LoVo (cell line): Measurements from ENCODE around the gene ANO7.
"Not testable (repeated sequence)": the region's sequence is repeated elsewhere in the genome, so short reads cannot be mapped to it uniquely, and the experiment has no call there.

Source experiments
- DNase-seq: peaks from one replicate; pipeline ENCODE4 v3.0.0-alpha.2; 2016; ENCODE audit warnings: low spot score

Gene ANO7

DNA sequence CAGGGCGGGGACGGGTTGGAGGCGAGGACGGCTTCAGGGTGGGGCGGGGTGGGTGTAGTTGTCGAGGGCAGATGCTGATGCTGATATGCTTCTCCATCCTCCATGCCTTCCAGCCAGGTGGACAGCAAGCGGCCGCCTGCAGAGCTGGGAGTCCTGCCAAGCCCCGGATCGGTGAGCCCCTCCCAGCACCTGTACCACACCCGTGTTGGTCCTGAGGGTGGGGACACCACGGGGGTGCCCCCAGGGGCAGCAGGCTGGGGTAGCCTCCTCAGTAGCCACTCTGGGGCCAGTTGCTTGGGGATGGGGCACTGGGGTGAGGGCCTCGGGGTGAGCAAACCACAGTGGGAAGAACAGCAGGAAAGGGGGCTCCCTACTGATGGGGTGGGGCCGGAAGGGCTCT is 2.6 kb downstream of the ANO7 start:
- no peak for DNase-seq

DNA sequence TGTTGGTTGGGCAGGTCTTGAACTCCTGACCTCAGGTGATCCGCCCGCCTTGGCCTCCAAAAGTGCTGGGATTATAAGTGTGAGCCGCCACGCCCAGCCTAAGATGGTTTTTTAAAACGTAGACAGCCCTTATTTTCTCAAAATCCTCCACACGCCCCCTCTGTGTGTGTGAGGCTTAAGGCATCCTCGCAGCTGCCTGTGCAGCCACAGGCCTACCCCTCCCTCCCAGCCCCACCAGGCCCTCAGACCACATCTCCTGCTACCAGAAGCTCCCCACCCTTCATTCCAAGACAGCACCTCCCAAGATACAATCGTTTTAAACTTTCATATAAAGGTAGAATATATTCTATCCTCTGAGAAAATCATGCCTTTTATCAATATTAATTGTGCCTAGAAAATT is 4.8 kb downstream of the ANO7 start:
- no peak for DNase-seq

DNA sequence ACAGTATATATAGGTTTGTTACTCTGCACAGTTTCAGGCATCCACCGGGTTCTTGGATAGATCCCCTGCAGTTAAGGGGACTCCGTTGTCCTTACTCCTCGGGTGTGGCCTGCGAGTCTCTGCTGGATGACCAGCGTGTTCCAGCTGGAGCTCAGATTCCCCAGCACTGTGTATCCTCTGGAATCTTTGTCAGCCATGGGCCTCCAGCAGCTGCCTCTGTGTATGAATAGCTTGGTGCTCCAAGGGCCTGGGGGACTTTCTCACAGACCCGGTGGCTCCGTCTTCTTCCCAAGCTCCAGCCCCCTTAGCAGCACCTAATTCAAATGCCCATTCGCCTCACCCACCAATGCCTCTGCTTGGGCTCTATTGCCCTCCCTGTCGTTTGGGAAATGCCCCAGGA is 6.3 kb downstream of the ANO7 start:
- DNase-seq, result no peak

DNA sequence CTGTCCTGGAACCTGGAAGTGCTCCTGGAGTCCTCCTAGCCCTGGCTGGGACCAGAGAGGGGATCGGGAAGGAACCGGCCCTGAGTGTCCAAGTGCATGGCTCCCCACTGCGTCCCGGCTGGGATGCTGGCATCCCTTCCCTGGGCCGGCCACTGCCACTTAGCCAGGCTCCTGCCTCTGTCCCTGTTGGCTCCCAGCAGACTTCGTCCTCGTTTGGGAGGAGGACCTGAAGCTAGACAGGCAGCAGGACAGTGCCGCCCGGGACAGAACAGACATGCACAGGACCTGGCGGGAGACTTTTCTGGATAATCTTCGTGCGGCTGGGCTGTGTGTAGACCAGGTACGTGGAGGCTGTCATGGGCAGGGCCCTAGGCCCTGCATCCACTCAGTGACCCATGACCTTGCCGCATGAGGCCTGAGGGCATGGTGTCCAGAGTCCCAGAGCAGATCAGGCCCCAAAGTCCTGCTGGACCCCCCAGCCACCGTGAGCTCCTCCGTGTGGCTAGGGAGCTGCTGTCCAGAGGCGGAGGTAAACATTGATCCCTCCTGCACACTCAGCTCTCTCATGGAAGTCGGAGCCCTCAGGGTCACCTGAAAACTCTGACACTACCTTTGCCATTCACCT is 7.1 kb downstream of the ANO7 start:
- no peak for DNase-seq

DNA sequence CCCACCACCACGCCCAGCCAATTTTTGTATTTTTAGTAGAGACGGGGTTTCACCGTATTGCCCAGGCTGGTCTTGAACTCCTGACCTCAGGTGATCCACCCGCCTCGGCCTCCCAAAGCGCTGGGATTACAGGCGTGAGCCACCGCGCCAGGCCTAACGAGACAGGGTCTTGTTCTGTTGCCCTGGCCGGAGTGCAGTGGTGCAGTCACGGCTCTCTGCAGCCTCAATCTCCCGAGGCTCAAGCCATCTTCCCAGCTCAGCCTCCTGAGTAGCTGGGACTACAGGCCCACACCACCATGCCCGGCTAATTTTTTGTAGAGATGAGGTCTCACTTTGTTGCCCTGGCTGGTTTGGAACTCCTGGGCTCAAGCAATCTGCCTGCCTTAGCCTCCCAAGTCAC is 8.8 kb downstream of the ANO7 start:
- DNase-seq, result not testable (repeated sequence)

DNA sequence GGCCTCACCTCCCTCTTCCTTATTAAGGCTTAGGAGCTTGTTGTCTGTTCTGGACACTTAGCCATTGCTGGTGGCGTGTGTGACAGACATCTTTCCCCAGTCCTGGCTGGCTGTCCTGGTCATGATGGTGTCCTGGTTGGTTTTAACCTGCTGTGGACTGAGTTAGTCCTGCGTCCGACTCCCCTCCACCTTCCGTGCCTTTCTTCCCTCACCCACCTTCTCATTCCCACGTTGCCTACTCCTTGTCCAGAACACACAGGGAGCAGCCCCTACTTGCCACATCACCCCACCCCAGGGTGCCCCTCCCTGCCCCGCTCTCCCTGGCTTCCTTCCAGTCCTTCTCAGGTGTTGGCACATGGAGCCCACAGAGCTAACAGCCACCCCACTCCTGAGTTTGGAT is 9.5 kb downstream of the ANO7 start:
- DNase-seq, result no peak

DNA sequence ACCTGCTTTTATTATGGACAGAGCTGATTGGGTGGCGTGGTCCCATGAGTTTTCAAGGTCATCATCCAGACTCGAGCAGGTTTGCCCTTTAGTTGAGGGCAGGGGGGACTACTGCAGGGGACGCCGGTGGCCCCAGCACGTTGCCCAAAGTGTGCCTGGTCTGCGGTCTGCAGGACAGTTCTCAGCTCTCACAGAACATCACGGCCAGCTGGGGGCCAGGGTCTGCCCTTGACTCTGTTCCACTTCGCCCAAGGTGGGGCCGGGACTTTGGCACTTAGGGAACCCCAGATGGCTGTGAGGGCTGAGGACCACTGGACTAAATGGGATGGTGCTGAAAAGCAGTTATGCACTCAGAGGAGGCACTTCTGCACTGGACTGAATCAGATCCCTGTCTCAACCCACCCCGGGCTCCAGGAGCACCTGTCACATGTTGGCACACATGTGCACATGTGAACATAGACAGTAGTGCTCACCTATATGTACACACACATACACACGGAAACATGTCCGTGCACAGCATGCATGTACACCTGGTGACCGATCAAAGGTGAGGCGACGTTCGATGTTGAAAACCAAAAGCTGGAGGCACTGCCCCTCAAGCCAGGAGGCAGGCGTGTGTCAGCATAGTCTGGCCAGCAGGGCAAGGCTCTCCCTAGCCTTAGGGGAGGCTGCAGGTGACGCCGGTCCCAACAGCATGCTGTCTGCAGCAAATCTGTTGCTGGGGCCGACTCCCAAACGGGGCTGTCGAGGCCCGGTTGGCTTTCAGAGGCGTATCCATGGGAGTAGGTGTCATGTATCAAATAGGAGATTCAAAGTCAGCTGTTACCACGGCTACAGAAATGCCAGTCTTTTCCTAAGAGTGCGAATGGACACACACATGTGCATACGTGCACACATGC is 10.2 kb downstream of the ANO7 start:
- no peak for DNase-seq

DNA sequence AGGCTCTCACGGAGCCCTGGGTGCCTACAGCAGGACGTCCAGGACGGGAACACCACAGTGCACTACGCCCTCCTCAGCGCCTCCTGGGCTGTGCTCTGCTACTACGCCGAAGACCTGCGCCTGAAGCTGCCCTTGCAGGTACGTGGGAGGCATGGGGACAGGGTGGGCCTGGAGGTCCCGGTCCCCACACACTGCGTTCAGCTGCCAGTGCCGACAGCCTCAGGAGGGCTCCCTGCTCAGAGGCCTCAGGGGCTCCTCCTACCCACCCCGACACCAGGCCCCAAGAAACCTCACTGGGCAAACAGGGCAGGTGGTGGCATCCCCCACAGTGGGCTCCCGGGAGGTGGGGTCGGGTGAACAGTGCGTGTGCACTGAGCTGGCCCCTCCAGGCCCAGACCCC is 10.8 kb downstream of the ANO7 start:
- no peak for DNase-seq

DNA sequence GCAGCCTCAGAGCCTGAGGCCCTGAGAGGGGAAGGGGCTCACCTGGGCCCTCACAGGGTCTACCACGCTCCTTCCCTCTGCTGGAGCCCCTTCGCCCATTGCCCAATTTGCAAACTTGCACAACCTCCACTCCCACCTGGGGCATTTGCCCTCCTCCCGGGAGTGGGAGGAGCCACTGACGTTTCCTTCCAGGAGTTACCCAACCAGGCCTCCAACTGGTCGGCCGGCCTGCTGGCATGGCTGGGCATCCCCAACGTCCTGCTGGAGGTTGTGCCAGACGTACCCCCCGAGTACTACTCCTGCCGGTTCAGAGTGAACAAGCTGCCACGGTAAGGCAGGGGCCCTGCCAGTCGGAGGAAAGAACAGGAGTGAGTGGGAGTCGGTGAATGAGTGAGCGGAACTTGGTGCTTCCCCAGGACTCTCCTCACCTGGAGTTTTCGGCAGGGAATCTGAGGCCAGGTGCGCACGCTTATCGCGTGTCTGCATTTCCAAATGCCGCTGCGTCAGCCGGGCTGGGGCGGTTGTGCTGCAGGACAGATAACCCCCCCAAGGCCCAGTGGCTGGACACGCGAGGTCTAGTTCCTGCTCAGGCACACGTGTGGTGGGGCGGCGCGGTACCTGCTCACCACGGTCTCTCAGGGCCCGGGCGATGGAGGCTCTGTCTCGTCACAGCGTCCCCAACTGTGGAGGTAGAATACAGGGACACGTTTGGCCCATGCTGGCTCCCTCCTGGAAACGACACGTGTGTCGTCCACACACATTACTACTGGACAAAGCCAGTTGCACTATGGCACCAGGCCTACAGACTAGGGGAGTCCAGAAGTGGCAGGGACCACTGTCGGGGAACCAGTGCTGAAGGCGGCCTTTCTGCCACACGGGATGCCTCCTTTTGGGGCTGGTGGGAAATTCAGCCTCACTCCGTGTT is 11.7 kb downstream of the ANO7 start:
- DNase-seq, result no peak

DNA sequence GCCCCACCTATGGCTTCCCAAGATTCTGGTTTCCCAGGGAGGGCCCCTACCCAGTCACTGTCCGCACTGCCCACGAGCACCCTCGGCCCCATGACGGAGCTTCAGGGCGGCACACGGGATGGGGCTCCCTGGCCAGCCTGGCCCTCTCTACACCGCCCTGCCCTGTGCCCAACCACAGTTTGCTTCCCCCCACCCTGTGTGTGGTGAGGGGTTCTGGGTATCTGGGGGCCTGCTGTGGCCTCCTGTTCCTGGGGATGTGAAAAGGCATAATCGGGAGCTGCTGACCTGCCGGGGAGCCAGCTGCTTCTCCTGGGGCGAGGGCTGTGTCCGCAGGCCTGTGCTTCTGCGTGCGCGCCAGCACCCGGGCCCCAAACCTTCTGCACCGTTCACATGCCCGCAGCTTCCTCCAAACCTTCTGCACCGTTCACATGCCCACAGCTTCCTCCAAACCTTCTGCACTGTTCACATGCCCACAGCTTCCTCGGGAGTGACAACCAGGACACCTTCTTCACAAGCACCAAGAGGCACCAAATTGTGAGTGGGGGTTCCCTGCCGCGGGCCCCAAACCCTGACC is 12.4 kb downstream of the ANO7 start:
- no peak for DNase-seq

DNA sequence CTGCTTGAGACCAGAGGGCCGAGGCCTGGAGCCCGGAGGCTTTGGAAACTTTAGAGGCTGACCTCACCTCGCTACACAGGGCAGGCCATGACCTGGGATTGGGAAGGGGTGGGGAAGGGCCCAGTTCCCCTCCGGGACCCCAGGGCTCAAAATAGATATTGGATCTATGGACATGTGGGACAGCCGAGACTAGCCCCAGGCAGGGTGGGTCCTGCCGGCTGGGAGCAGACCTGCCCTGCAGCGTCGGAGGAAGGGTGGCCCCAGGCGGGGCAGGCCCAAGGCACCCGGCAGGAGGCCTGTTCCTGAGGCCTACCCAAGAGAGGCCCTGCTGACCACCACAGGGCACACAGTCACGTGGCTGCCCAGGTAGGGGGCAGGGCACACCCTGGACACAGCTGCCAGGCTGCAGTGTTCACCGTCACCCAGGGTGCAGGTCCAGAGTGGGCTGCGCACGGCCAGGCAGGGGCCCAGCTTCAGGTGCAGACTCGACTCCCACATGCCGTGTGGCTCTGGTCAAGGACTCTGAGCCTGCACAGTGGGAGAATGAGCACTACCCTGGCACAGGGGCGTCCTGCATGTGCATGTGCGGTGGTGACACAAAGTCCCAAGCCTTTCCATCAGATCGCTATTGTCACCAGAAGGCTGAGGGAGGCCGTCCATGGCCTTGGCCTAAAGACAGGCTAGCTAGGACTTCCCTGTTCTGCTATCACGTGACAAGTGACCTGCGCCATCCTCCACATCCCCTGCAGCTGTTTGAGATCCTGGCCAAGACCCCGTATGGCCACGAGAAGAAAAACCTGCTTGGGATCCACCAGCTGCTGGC is 13.2 kb downstream of the ANO7 start:
- no peak for DNase-seq

DNA sequence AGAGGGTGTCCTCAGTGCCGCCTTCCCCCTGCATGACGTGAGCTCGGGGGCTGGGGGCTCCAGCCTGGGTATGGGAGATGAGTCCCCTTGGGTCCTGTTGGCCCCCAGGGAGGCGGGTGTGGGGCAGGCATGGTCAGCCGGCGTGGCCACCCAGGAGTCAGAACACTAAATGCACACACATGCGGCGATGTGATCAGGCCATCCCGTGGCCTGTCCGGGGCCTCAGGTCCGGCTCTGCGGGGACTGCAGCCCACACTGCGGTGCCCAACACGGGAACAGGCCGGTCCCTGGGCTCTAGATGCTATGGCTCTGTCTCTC is 13.8 kb downstream of the ANO7 start:
- DNase-seq, result no peak

DNA sequence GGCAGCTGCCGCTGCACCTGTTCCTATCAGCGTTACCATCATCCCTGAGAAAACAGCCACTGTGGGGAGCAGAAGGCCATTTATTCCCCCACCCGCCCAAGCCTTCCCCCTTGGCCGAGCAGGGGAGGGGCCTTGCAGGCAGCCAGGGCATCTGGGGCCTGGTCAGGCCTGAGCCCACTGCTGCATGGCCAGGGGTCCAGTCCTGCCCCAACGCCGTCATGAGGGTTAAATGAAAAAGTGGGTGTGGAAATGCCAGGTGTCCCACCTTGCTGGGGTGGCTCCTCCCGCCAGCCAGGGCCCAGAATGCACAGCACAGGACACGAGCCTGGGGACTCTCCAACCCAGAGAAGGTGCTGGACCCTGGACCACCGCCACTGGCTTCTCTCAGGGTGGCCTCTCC is 14.2 kb downstream of the ANO7 start:
- DNase-seq, result no peak

DNA sequence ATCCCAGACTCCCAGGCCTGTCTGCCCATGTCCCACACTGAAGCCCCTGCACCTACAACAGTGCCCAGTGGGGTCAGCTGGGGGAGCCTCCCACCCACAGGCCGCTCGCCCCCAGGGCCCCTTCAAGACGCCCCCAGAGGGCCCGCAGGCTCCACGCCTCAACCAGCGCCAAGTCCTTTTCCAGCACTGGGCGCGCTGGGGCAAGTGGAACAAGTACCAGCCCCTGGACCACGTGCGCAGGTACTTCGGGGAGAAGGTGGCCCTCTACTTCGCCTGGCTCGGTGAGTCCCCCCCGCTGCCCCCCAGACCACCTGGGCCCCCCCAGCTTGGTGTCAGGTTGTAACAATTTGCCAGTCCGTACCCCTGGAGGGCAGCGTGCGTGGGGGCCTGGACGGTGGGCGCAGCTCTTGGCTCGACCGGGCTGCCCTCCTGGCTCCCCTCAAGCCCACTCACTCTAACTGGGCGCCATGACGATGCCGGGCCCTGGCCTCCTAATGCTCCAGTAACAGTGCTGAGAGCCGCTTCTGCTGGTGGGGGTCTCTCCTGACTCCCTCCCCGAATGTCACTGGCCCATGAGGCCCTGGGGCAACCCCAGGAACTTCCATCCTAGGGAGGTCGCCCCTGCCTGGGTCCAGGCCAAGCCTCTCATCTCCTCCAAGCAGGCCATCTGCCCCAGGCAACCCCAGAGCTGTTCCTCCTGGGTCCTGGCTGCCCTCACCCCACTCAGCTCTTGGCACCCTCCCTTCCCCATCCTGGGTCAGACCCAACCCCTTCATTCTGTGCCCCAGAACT is 14.9 kb downstream of the ANO7 start:
- DNase-seq, result no peak

DNA sequence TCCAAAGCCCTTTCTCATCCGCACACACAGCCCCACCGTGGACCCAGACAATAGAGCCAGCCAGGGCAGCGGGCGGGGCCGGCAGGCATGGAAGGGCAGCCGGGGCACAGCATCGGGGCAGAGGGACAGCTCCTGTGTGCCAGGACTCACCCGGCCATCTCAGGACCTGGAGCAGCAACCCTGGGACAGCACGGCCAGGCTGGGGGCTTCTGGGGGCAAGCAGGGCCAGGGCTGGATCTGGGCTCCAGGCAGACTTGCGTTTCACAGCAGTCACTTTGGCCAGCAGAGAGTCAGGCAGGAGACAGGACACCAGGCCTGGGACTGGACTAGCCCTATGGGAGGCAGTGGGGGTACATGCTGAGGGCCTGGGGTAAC is 15.5 kb downstream of the ANO7 start:
- DNase-seq, result no peak

DNA sequence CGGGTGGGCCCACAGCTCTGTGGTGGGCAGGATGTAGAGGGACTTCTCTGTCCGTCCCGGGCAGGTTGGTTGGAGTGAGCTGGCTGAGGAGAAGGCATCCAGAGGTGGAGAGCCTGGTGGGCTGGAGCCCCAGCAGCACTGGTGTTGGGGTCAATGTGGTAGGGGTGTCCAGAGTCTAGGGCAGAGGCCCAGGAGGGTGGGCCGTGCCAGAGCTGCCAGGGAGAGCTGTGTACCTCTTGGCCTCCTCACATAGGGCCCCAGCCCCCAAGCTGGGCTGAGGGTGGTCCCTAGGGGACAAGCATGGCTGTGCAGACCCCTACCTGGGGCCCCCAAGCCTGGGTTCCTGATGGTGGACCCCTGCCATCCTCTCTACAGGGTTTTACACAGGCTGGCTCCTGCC is 16.0 kb downstream of the ANO7 start:
- no peak for DNase-seq

DNA sequence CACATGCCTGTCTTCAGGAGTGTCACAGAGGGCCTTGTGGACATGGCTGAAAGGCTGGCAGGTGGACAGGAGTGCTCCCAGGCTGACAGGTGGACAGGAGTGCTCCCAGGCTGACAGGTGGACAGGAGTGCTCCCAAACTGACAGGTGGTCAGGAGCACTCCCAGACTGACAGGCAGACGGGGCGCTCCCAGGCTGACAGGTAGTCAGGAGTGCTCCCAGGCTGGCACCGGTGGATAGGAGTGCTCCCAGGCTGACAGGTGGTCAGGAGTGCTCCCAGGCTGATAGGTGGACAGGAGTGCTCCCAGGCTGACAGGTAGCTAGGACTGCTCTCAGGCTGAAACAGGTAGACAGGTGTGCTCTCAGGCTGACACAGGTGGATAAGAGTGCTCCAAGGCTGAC is 16.6 kb downstream of the ANO7 start:
- no peak for DNase-seq

DNA sequence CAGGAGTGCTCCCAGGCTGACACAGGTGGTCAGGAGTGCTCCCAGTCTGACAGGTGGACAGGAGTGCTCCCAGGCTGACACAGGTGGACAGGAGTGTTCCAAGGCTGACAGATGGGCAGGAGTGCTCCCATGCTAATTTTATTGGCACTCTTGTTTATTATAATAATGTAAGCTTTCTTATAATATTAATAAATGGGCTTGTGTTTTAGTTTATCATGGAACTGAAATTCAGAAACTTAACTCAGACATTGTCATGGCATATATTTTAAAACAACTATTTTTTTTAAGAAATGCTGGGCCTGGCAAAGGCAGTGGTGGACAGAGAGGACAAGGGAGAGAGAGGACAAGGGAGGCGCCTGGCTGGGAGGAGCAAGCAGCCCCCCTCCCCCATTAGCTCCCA is 18.7 kb downstream of the ANO7 start:
- DNase-seq, result no peak

DNA sequence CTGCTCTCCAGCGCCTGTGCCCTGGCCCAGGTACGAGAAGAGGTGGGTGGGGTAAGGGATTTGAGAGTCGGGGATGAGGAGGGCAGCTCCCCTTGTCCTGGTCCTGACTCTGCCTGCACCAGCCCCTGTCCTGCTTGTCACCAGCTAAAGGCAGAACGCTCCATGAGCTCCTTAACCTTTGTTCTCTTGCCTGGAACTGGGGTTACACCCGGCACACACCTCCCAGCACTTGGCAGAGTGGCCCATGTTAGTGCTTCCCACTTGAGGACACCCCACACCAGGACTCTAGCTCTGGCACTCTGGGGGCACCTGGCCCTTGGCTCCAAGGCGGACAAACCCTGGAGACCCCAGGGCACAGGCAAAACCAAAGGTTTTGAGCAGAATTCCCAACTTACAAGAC is 19.2 kb downstream of the ANO7 start:
- DNase-seq, result no peak

DNA sequence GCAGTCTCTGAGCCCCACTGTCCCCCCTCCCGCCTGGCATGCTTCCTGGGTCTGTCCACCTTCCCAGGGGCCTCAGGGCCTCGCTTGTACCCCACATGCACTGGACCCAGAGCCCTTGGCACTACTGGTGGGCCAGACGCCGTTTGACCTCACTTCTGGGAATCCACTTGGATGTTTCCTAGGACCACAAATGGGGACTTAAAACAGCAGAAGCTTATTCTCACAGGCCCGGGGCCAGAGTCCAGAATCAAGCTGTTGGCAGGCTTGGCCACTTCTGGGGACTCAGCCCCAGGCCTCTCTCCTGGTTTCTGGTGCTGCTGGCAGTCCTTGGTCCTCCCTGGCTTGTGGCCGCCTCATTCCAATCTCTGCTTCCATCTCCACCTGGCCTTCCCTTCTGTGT is 19.6 kb downstream of the ANO7 start:
- no peak for DNase-seq

DNA sequence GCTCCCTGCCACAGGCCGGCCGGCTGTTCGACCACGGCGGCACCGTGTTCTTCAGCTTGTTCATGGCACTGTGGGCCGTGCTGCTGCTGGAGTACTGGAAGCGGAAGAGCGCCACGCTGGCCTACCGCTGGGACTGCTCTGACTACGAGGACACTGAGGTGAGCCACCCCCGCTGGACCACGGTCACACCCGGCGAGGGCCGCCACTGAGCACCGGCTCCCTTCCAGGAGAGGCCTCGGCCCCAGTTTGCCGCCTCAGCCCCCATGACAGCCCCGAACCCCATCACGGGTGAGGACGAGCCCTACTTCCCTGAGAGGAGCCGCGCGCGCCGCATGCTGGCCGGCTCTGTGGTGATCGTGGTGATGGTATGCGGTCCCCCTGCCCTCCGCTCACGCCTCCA is 20.8 kb downstream of the ANO7 start:
- no peak for DNase-seq
